HT1080 (cell line): Measurements from ENCODE around the gene NCOA1. TPM values are rescaled to one million over a fixed set of nuclear protein-coding genes. Genes with fewer than 3 reads are reported as not detected.

Source experiments
- small RNA-seq: library from RNA; depleted of rRNA; stranded (forward); fragments of <200 nt; gene quantifications from one replicate; pipeline ENCODE3, GENCODE V24; 2014
- total RNA-seq: library from RNA; depleted of rRNA; stranded (reverse); fragments of >200 nt; shearing (Covaris generic); gene quantifications from 2 replicates; pipeline ENCODE4 v1.2.3, GENCODE V29; 2014; rRNA removed

The NCOA1 gene
- total RNA-seq, 1 experiment from 2014 or later, result 10.4 TPM

Small RNA genes within 50 kb of the gene (small RNA-seq; reads per million reads assigned to genes)
- not detected for gene RNA5SP88
- gene RNU6-936P, result not detected

Other genes with a start within 250 kb of the NCOA1 start
- 16.3 and 29.9 TPM in 2 replicates for gene ITSN2, start 130.7 kb upstream of the NCOA1 start, total RNA-seq